ENCODE measurements around the gene TLL2. TPM values are rescaled to one million over a fixed set of nuclear protein-coding genes. Genes with fewer than 3 reads are reported as not detected.
"Not testable (repeated sequence)": the region's sequence is repeated elsewhere in the genome, so short reads cannot be mapped to it uniquely, and the experiment has no call there.

The TLL2 gene
- under 1 TPM in 1 of 2 donors, not detected in 1; 0.16 TPM for total RNA-seq

GRCh38 chr10:96513698-96514561 lies at the start of gene TLL2:
Gene TLL2, minus strand, starts transcription at chr10:96513926. Its CDS starts 241 bp downstream, at chr10:96513685.
- H3K9me3 Mint-ChIP-seq = no peaks in the 10 kb centered on the region
- peak; percentile 57 to 88 for ATAC-seq
- H3K27ac Mint-ChIP-seq = peak within 1 kb of the TSS in 1 of 2 donors; percentile 82
- H3K36me3 Mint-ChIP-seq = no peaks in the 10 kb centered on the region
- DNase-seq (ENCODE audit: low spot score in 2 of 2) = peak; percentile 62 to 69

- H3K9me3 Mint-ChIP-seq = no peaks in the 10 kb centered on the region
- H3K36me3 Mint-ChIP-seq = peaks cover 9 to 19% of the 10 kb centered on the region in 2 donors
- DNase-seq (ENCODE audit: low spot score in 2 of 2) (no peak), ATAC-seq (no peak)
- H3K27ac Mint-ChIP-seq = no peak overlapping the region
These were observed 47.5 kb upstream of the TLL2 start for GRCh38 chr10:96560966-96561887.

- peak overlapping the region in 1 of 2 donors; percentile 10 for H3K27ac Mint-ChIP-seq
- ATAC-seq (no peak), DNase-seq (ENCODE audit: low spot score in 2 of 2) (no peak)
- H3K36me3 Mint-ChIP-seq = peaks cover 9 to 19% of the 10 kb centered on the region in 2 donors
- no peaks in the 10 kb centered on the region for H3K9me3 Mint-ChIP-seq
These were observed 46.8 kb upstream of the TLL2 start for GRCh38 chr10:96560489-96560888.

GRCh38 chr10:96556003-96556402 lies 42.3 kb upstream of the TLL2 start:
- Mint-ChIP-seq H3K27ac (no peak overlapping the region), H3K9me3 (no peaks in the 10 kb centered on the region), H3K36me3 (peaks cover 9% of the 10 kb centered on the region in 2 donors)
- ATAC-seq (no peak), DNase-seq (ENCODE audit: low spot score in 2 of 2) (no peak)

- DNase-seq (ENCODE audit: low spot score in 2 of 2) (no peak), ATAC-seq (no peak)
- H3K27ac Mint-ChIP-seq = no peak overlapping the region
- no peaks in the 10 kb centered on the region for H3K9me3 Mint-ChIP-seq
- H3K36me3 Mint-ChIP-seq = peaks cover 4% of the 10 kb centered on the region in 2 donors
These were observed 41.6 kb upstream of the TLL2 start for GRCh38 chr10:96555330-96555729.

- H3K9me3 Mint-ChIP-seq = no peaks in the 10 kb centered on the region
- ATAC-seq = no peak
- DNase-seq (ENCODE audit: low spot score in 2 of 2) = no peak
- peaks cover 9 to 19% of the 10 kb centered on the region in 2 donors for H3K36me3 Mint-ChIP-seq
- no peak overlapping the region for H3K27ac Mint-ChIP-seq
These were observed 34.9 kb upstream of the TLL2 start for GRCh38 chr10:96548589-96548988.

- not testable (repeated sequence) for H3K9me3 Mint-ChIP-seq; H3K27ac Mint-ChIP-seq; DNase-seq (ENCODE audit: low spot score in 2 of 2); ATAC-seq
- H3K36me3 Mint-ChIP-seq = peaks cover 17 to 32% of the 10 kb centered on the region in 2 donors
These were observed 31.8 kb upstream of the TLL2 start for GRCh38 chr10:96545558-96545957.

GRCh38 chr10:96541921-96542320 lies 28.2 kb upstream of the TLL2 start:
- H3K36me3 Mint-ChIP-seq = peaks cover 25 to 45% of the 10 kb centered on the region in 2 donors
- DNase-seq (ENCODE audit: low spot score in 2 of 2) (no peak), ATAC-seq (no peak)
- peak overlapping the region in 1 of 2 donors; percentile 81 for H3K27ac Mint-ChIP-seq
- H3K9me3 Mint-ChIP-seq = no peaks in the 10 kb centered on the region

- no peaks in the 10 kb centered on the region for H3K9me3 Mint-ChIP-seq
- no peak for DNase-seq (ENCODE audit: low spot score in 2 of 2)
- no peak for ATAC-seq
- peaks cover 19 to 34% of the 10 kb centered on the region in 2 donors for H3K36me3 Mint-ChIP-seq
- no peak overlapping the region for H3K27ac Mint-ChIP-seq
These were observed 26.5 kb upstream of the TLL2 start for GRCh38 chr10:96540240-96540639.

GRCh38 chr10:96538683-96539082 lies 25.0 kb upstream of the TLL2 start:
- DNase-seq (ENCODE audit: low spot score in 2 of 2) = no peak
- Mint-ChIP-seq H3K27ac (no peak overlapping the region), H3K9me3 (no peaks in the 10 kb centered on the region), H3K36me3 (peaks cover 19 to 32% of the 10 kb centered on the region in 2 donors)
- ATAC-seq = no peak

GRCh38 chr10:96536129-96536528 lies 22.4 kb upstream of the TLL2 start:
- Mint-ChIP-seq H3K27ac (no peak overlapping the region), H3K9me3 (no peaks in the 10 kb centered on the region), H3K36me3 (peaks cover 11 to 20% of the 10 kb centered on the region in 2 donors)
- DNase-seq (ENCODE audit: low spot score in 2 of 2) (no peak), ATAC-seq (no peak)

- peaks cover 4 to 5% of the 10 kb centered on the region in 2 donors for H3K36me3 Mint-ChIP-seq
- no peak for ATAC-seq
- no peaks in the 10 kb centered on the region for H3K9me3 Mint-ChIP-seq
These were observed 18.8 kb upstream of the TLL2 start for GRCh38 chr10:96532523-96532922.

GRCh38 chr10:96529634-96530279 lies 16.0 kb upstream of the TLL2 start:
- Mint-ChIP-seq H3K36me3 (peaks cover 12 to 15% of the 10 kb centered on the region in 2 donors), H3K9me3 (no peaks in the 10 kb centered on the region), H3K27ac (no peak overlapping the region)
- DNase-seq (ENCODE audit: low spot score in 2 of 2) (no peak), ATAC-seq (no peak)

More at GRCh38 chr10:96532523-96532922, 18.8 kb upstream of the TLL2 start:
- no peak for DNase-seq (ENCODE audit: low spot score in 2 of 2)
- no peak overlapping the region for H3K27ac Mint-ChIP-seq

- DNase-seq (ENCODE audit: low spot score in 2 of 2) (no peak), ATAC-seq (no peak)
- H3K9me3 Mint-ChIP-seq = no peaks in the 10 kb centered on the region
- peaks cover 12 to 27% of the 10 kb centered on the region in 2 donors for H3K36me3 Mint-ChIP-seq
- H3K27ac Mint-ChIP-seq = no peak overlapping the region
These were observed 11.0 kb upstream of the TLL2 start for GRCh38 chr10:96524741-96525140.

- ATAC-seq = no peak
- Mint-ChIP-seq H3K27ac (no peak overlapping the region), H3K36me3 (peaks cover 0 to 12% of the 10 kb centered on the region in 2 donors), H3K9me3 (no peaks in the 10 kb centered on the region)
- DNase-seq (ENCODE audit: low spot score in 2 of 2) = no peak
These were observed 3.6 kb upstream of the TLL2 start for GRCh38 chr10:96517284-96517683.

GRCh38 chr10:96516337-96516736 lies 2.6 kb upstream of the TLL2 start:
- H3K36me3 Mint-ChIP-seq = peaks cover 0 to 8% of the 10 kb centered on the region in 2 donors
- DNase-seq (ENCODE audit: low spot score in 2 of 2) = no peak
- no peaks in the 10 kb centered on the region for H3K9me3 Mint-ChIP-seq
- H3K27ac Mint-ChIP-seq = no peak overlapping the region
- no peak for ATAC-seq

All from activated naive CD4-positive, alpha-beta T cell treated with anti-CD3 and anti-CD28 coated beads, Interleukin-2, amount 50 U/mL, for 72 hours (primary cell).